Esophagus squamous epithelium (tissue), 5 donors: ENCODE data around the gene ZNF407. TPM values are rescaled to one million over a fixed set of nuclear protein-coding genes. Genes with fewer than 3 reads are reported as not detected.
A peak's percentile ranks its signal among the peaks of the same experiment; 100 is the strongest.

ENCODE experiments used
- DNase-seq: peaks from one replicate; lab custom pipeline; 2025; lab: John Stamatoyannopoulos, UW
- H3K27ac ChIP-seq, 4 donors: fragments of 200-600 bp; sonication (generic); one replicate each; pipeline ENCODE4 v1.5.1; 2016 to 2019; ENCODE audit warnings: mild to moderate bottlenecking in 1 of 4
- H3K27me3 ChIP-seq, 4 donors: fragments of 200-600 bp; sonication (generic); 1 replicate in 3 of 4; 2 replicates in 1 of 4; pipeline versions ENCODE4 v1.5.1 to v1.6.0; 2017 to 2021; ENCODE audit warnings: antibody characterized with exemption in 1 of 4
- H3K36me3 ChIP-seq, 3 donors: fragments of 200-600 bp; sonication (generic); one replicate each; pipeline ENCODE4 v1.5.1; 2016 to 2019
- H3K4me1 ChIP-seq, 3 donors: fragments of 200-600 bp; sonication (generic); one replicate each; pipeline ENCODE4 v1.5.1; 2017 to 2019
- H3K4me3 ChIP-seq, 4 donors: fragments of 200-600 bp; sonication (generic); 1 replicate in 3 of 4; 2 replicates in 1 of 4; pipeline ENCODE4 v1.5.1; 2016 to 2019; ENCODE audit warnings: mild to moderate bottlenecking in 2 of 4, moderate library complexity in 1 of 4
- H3K9me3 ChIP-seq, 3 donors: fragments of 200-600 bp; sonication (generic); one replicate each; pipeline ENCODE4 v1.5.1; 2016 to 2019
- CTCF ChIP-seq, 6 experiments: fragments of 450-650 bp in 4 of 6; fragments of 200-600 bp in 2 of 6; sonication (generic) in 2 of 6; IDR thresholded peaks; one replicate each; pipeline ENCODE4 v1.5.1; 2016 to 2019; ENCODE audit warnings: antibody characterized with exemption in 6 of 6, mild to moderate bottlenecking in 4 of 6, moderate library complexity in 4 of 6
- POLR2A ChIP-seq, 4 donors: fragments of 450-650 bp; IDR thresholded peaks; one replicate each; pipeline ENCODE4 v1.6.1; 2017; ENCODE audit warnings: antibody characterized with exemption in 4 of 4, mild to moderate bottlenecking in 4 of 4, moderate library complexity in 3 of 4
- WGBS, 2 donors: methylation state at CpG; one replicate each; pipeline ENCODE4 v1.1.5; 2018; 5-methylcytosine and 5-hydroxymethylcytosine counted together
- intact Hi-C: fragments of 100-400 bp; cut with DNase I; formaldehyde crosslinking; loops from one replicate; pipeline ENCODE4 v1.15.0; 2022
- total RNA-seq, 4 donors: library from RNA; depleted of rRNA; stranded (reverse); fragments of >200 nt; gene quantifications; one replicate each; pipeline ENCODE4 v1.1.0, GENCODE V29; 2016
- donor health status: DM: yes; HTN: yes; CAD: no.

ZNF407 gene
- total RNA-seq, 4 donors from 2014 or later, result 6.4 to 21.2 (median 13.1) TPM

GRCh38 chr18:74674487-74674886 lies 76.8 kb downstream of the ZNF407 start:
- H3K4me3 ChIP-seq, result no peak overlapping the region
- no peak for DNase-seq
- H3K36me3 ChIP-seq, result peaks cover 0 to 29% (median 4%) of the 10 kb centered on the region in 3 donors
- no peak for TF ChIP-seq CTCF (IDR thresholded peaks at IDR 0.05)
- no peak for TF ChIP-seq POLR2A (IDR thresholded peaks at IDR 0.05)
- H3K27ac ChIP-seq, result no peak overlapping the region
- WGBS, 2 donors, result 74 to 77% methylated on average over 2 of the region's 2 CpGs
- H3K9me3 ChIP-seq, result no peaks in the 10 kb centered on the region
- intact Hi-C loops, result no loop called here
- H3K4me1 ChIP-seq, result no peaks in the 10 kb centered on the region
- H3K27me3 ChIP-seq, result no peaks in the 10 kb centered on the region

- no peaks in the 10 kb centered on the region for H3K27me3 ChIP-seq
- no peaks in the 10 kb centered on the region for H3K9me3 ChIP-seq
- intact Hi-C loops, result no loop called here
- no peak for DNase-seq
- H3K4me1 ChIP-seq, result peaks cover 0 to 19% (median 3%) of the 10 kb centered on the region in 3 donors
- no peak overlapping the region for H3K27ac ChIP-seq
- TF ChIP-seq POLR2A (IDR thresholded peaks at IDR 0.05) (no peak), CTCF (IDR thresholded peaks at IDR 0.05) (no peak)
- WGBS, 2 donors, result 69 to 81% methylated on average over 6 of the region's 6 CpGs
- peaks cover 0 to 25% (median 4%) of the 10 kb centered on the region in 3 donors for H3K36me3 ChIP-seq
- no peak overlapping the region for H3K4me3 ChIP-seq
These were observed 81.5 kb downstream of the ZNF407 start for GRCh38 chr18:74679006-74679678.

- H3K4me1 ChIP-seq, result peaks cover 0 to 19% (median 3%) of the 10 kb centered on the region in 3 donors
- no peaks in the 10 kb centered on the region for H3K9me3 ChIP-seq
- H3K4me3 ChIP-seq, result no peak overlapping the region
- peaks cover 0 to 23% (median 4%) of the 10 kb centered on the region in 3 donors for H3K36me3 ChIP-seq
- H3K27ac ChIP-seq, result no peak overlapping the region
- 73 to 88% methylated on average over 2 of the region's 2 CpGs for WGBS, 2 donors
- no peak for TF ChIP-seq CTCF (IDR thresholded peaks at IDR 0.05)
- no peak for TF ChIP-seq POLR2A (IDR thresholded peaks at IDR 0.05)
- no peaks in the 10 kb centered on the region for H3K27me3 ChIP-seq
- no peak for DNase-seq
- intact Hi-C loops, result no loop called here
These were observed 82.0 kb downstream of the ZNF407 start for GRCh38 chr18:74679679-74680076.

- TF ChIP-seq CTCF (IDR thresholded peaks at IDR 0.05), result no peak
- WGBS, 2 donors, result 55 to 72% methylated on average over 11 of the region's 11 CpGs
- H3K4me1 ChIP-seq, result peaks cover 0 to 19% (median 3%) of the 10 kb centered on the region in 3 donors
- intact Hi-C loops, result no loop called here
- no peak overlapping the region for H3K4me3 ChIP-seq
- DNase-seq, result no peak
- no peaks in the 10 kb centered on the region for H3K27me3 ChIP-seq
- peak overlapping the region in 1 of 4 donors; percentile 18 for H3K27ac ChIP-seq
- H3K36me3 ChIP-seq, result peaks cover 0 to 22% (median 0%) of the 10 kb centered on the region in 3 donors
- H3K9me3 ChIP-seq, result no peaks in the 10 kb centered on the region
These were observed 84.7 kb downstream of the ZNF407 start for GRCh38 chr18:74682141-74682990.

- Histone ChIP-seq H3K27me3 (no peaks in the 10 kb centered on the region), H3K9me3 (no peaks in the 10 kb centered on the region), H3K4me3 (no peak overlapping the region), H3K36me3 (peaks cover 0 to 16% (median 0%) of the 10 kb centered on the region in 3 donors), H3K4me1 (peaks cover 0 to 19% (median 3%) of the 10 kb centered on the region in 3 donors), H3K27ac (peak overlapping the region in 1 of 4 donors; percentile 18)
- intact Hi-C loops, result no loop called here
- 59 to 69% methylated on average over 1 of the region's 1 CpG for WGBS, 2 donors
- DNase-seq, result no peak
- no peak for TF ChIP-seq CTCF (IDR thresholded peaks at IDR 0.05)
These were observed 85.3 kb downstream of the ZNF407 start for GRCh38 chr18:74682991-74683297.
